HepG2 (cell line): ENCODE data around the gene NEURL3. TPM values are rescaled to one million over a fixed set of nuclear protein-coding genes. Genes with fewer than 3 reads are reported as not detected.
A peak's percentile ranks its signal among the peaks of the same experiment; 100 is the strongest.

Source experiments
- BCL6 ChIP-seq: IDR thresholded peaks from 2 replicates; pipeline ENCODE4 v1.6.1; 2016; ENCODE audit warnings: missing genetic modification reagents, missing compliant biosample characterization
- CAMTA2 ChIP-seq: sonication (generic); formaldehyde crosslinking; IDR thresholded peaks from 2 replicates; pipeline ENCODE4 v1.4.0; 2020; ENCODE audit warnings: mild to moderate bottlenecking, missing genetic modification reagents, borderline replicate concordance
- CBX1 ChIP-seq: IDR thresholded peaks from one replicate; pipeline ENCODE4 v1.6.1; 2016; ENCODE audit warnings: antibody characterized with exemption, low read depth
- DR1 ChIP-seq: sonication (generic); formaldehyde crosslinking; IDR thresholded peaks from 2 replicates; pipeline ENCODE4 v1.8.0; 2021; ENCODE audit warnings: mild to moderate bottlenecking, missing genetic modification reagents, inconsistent platforms
- GATAD2A ChIP-seq: IDR thresholded peaks from 2 replicates; pipeline ENCODE4 v1.6.1; 2016
- HBP1 ChIP-seq: IDR thresholded peaks from 2 replicates; pipeline ENCODE4 v1.6.1; 2016; ENCODE audit warnings: low read depth, control low read depth
- MTERF4 ChIP-seq: sonication (generic); formaldehyde crosslinking; IDR thresholded peaks from 2 replicates; pipeline ENCODE4 v1.8.0; 2023; ENCODE audit warnings: mild to moderate bottlenecking, missing genetic modification reagents
- NR2C2 ChIP-seq: sonication (generic); formaldehyde crosslinking; IDR thresholded peaks from 2 replicates; pipeline ENCODE4 v1.4.0; 2020; ENCODE audit warnings: missing genetic modification reagents, mild to moderate bottlenecking, moderate library complexity, borderline replicate concordance
- POGZ ChIP-seq: sonication (generic); formaldehyde crosslinking; IDR thresholded peaks from 2 replicates; pipeline ENCODE4 v1.4.0; 2020; ENCODE audit warnings: mild to moderate bottlenecking, missing genetic modification reagents
- RAD21 ChIP-seq: fragments of 450-650 bp; formaldehyde crosslinking; IDR thresholded peaks from 2 replicates; pipeline ENCODE4 v1.5.0; 2020; ENCODE audit warnings: mild to moderate bottlenecking
- RFX5 ChIP-seq: IDR thresholded peaks from 2 replicates; pipeline ENCODE4 v1.6.1; 2011; ENCODE audit warnings: low read depth, low read length, improper control_type of control experiment
- SYNCRIP ChIP-seq: fragments of 200-400 bp; formaldehyde crosslinking; IDR thresholded peaks from 2 replicates; pipeline ENCODE4 v1.6.1; 2018; ENCODE audit warnings: mild to moderate bottlenecking, low read depth, low read length; ENCODE audit not compliant: insufficient read depth
- THAP9 ChIP-seq: sonication (generic); formaldehyde crosslinking; IDR thresholded peaks from 2 replicates; pipeline ENCODE4; 2020; ENCODE audit warnings: missing genetic modification reagents, mild to moderate bottlenecking, borderline replicate concordance
- TP53 ChIP-seq: sonication (generic); formaldehyde crosslinking; conservative IDR thresholded peaks from 2 replicates; pipeline ENCODE4 v1.4.0; 2020; ENCODE audit warnings: missing genetic modification reagents
- ZFP36 ChIP-seq: fragments of 150-350 bp; IDR thresholded peaks from 2 replicates; pipeline ENCODE4 v1.6.1; 2018; ENCODE audit warnings: borderline replicate concordance, low read length, low read depth; ENCODE audit not compliant: partially characterized antibody
- ZFP37 ChIP-seq: sonication (generic); formaldehyde crosslinking; IDR thresholded peaks from 2 replicates; pipeline ENCODE4 v1.4.0; 2020; ENCODE audit warnings: missing genetic modification reagents, borderline replicate concordance
- ZNF343 ChIP-seq: sonication (generic); formaldehyde crosslinking; IDR thresholded peaks from 2 replicates; pipeline ENCODE4 v1.4.0; 2020; ENCODE audit warnings: mild to moderate bottlenecking, missing genetic modification reagents
- ZNF776 ChIP-seq: sonication (generic); formaldehyde crosslinking; IDR thresholded peaks from 2 replicates; pipeline ENCODE4 v1.4.0; 2020; ENCODE audit warnings: mild to moderate bottlenecking, missing genetic modification reagents
- ZNF777 ChIP-seq: sonication (generic); formaldehyde crosslinking; IDR thresholded peaks from 2 replicates; pipeline ENCODE4 v1.4.0; 2020; ENCODE audit warnings: missing genetic modification reagents
- polyA plus RNA-seq, 8 experiments: library from polyadenylated mRNA; depleted of rRNA in 3 of 8; stranded (reverse) in 7 of 8; unstranded in 1 of 8; fragments of >200 nt; fragmentation: Illumina TruSeq in 4 of 8; extraction: Trizol in 4 of 8; gene quantifications; 2 replicates each; pipeline versions ENCODE4 v1.2.1 to v1.2.3, GENCODE V29; 2011 to 2016; ENCODE audit warnings: low read depth in 4 of 8, missing spikeins in 1 of 8, mixed read lengths in 1 of 8; ENCODE audit not compliant: insufficient read depth in 1 of 8
- total RNA-seq, 5 experiments: library from RNA; depleted of rRNA; stranded (reverse); fragments of >200 nt; fragmentation: Illumina TruSeq; extraction: Trizol; gene quantifications; 2 replicates each; pipeline ENCODE4 v1.2.3, GENCODE V29; 2016; ENCODE audit warnings: low read depth in 1 of 5
- TF ChIP-seq, protein P1 (sequence below): sonication (generic); formaldehyde crosslinking; IDR thresholded peaks from 2 replicates; pipeline ENCODE4 v1.4.0; 2020; ENCODE audit warnings: mild to moderate bottlenecking, missing genetic modification reagents
- TF ChIP-seq, protein P2 (sequence below): sonication (generic); formaldehyde crosslinking; IDR thresholded peaks from 2 replicates; pipeline ENCODE4 v1.4.0; 2020; ENCODE audit warnings: missing genetic modification reagents

Gene NEURL3
- total and polyA plus RNA-seq, 2 of the 13 experiments (the other 11 are each of a cell fraction or from before 2014, with no cell fraction given): 0.16 to 1.2 TPM

DNA sequence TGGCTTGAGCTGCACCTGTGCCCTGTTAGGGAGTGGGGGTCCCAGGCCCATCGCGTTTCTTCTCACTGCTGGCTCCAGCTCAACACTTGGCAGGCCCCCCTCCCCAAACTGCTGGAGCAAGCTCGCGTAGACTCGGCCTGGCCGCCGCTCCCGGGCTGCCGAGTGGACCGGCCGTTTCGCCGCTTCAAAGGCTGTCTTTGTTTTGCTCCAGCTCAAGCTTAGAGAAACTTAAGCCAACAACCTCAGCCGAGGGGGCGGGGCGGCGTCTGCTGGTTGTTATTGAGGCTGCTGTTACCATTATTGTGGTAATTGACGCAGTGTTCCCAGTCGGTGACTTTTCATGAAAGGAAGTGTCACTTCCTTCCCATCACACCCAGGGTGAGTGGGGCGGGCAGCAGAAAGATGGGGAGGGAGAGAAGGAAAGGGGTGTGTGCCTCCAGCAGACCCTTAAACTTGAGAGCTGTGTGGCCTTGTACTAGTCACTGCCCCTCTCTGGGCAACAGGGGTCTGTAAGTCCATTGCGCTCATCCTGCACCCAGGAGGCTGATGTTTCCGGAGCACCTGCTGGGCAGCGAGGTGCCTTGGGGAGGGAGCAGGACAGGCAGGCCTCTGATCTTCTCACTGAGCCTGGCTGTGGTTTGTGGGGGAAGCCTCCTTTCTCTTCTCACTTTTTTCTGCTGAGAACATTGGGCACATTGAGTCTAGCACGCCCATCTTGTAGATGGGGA lies 33.5 kb upstream of the NEURL3 start (continued):
- no peak for TF ChIP-seq MTERF4
- no peak for TF ChIP-seq POGZ
- TF ChIP-seq ZNF777 (CRISPR knock-in tag): no peak
- TF ChIP-seq CBX1: no peak
- TF ChIP-seq ZFP36: no peak
- TF ChIP-seq NR2C2 (CRISPR knock-in tag): no peak
- TF ChIP-seq RAD21 (CRISPR knock-in tag): no peak
- TF ChIP-seq TP53 (CRISPR knock-in tag): no peak
- TF ChIP-seq DR1 (CRISPR knock-in tag): no peak
- TF ChIP-seq THAP9: peak; percentile 39; the same call in 1 of the 2 replicates
- no peak for TF ChIP-seq SYNCRIP
- TF ChIP-seq, protein P1, sequence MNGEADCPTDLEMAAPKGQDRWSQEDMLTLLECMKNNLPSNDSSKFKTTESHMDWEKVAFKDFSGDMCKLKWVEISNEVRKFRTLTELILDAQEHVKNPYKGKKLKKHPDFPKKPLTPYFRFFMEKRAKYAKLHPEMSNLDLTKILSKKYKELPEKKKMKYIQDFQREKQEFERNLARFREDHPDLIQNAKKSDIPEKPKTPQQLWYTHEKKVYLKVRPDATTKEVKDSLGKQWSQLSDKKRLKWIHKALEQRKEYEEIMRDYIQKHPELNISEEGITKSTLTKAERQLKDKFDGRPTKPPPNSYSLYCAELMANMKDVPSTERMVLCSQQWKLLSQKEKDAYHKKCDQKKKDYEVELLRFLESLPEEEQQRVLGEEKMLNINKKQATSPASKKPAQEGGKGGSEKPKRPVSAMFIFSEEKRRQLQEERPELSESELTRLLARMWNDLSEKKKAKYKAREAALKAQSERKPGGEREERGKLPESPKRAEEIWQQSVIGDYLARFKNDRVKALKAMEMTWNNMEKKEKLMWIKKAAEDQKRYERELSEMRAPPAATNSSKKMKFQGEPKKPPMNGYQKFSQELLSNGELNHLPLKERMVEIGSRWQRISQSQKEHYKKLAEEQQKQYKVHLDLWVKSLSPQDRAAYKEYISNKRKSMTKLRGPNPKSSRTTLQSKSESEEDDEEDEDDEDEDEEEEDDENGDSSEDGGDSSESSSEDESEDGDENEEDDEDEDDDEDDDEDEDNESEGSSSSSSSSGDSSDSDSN (CRISPR knock-in tag): peak; percentile 81
- TF ChIP-seq ZNF343 (CRISPR knock-in tag): 0 out of 2 replicates have a peak, but pooled peaks have one; percentile 10
- no peak for TF ChIP-seq RFX5
- TF ChIP-seq, protein P2, sequence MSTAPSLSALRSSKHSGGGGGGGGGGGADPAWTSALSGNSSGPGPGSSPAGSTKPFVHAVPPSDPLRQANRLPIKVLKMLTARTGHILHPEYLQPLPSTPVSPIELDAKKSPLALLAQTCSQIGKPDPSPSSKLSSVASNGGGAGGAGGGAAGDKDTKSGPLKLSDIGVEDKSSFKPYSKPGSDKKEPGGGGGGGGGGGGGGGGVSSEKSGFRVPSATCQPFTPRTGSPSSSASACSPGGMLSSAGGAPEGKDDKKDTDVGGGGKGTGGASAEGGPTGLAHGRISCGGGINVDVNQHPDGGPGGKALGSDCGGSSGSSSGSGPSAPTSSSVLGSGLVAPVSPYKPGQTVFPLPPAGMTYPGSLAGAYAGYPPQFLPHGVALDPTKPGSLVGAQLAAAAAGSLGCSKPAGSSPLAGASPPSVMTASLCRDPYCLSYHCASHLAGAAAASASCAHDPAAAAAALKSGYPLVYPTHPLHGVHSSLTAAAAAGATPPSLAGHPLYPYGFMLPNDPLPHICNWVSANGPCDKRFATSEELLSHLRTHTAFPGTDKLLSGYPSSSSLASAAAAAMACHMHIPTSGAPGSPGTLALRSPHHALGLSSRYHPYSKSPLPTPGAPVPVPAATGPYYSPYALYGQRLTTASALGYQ: no peak
- no peak for TF ChIP-seq HBP1 (CRISPR knock-in tag)
- TF ChIP-seq ZNF776 (CRISPR knock-in tag): no peak
- no peak for TF ChIP-seq ZFP37 (CRISPR knock-in tag)
- no peak for TF ChIP-seq CAMTA2 (CRISPR knock-in tag)
- TF ChIP-seq BCL6 (CRISPR knock-in tag): peak; percentile 71
- TF ChIP-seq GATAD2A (CRISPR knock-in tag): no peak; the same call in 1 of the 2 replicates
